HG02678 (cell line): ENCODE results near the gene CFAP99.
A peak's percentile ranks its signal among the peaks of the same experiment; 100 is the strongest.

Experiments
- ATAC-seq: cut with Tn5 transposase; IDR thresholded peaks from one replicate; pipeline ENCODE4 v1.9.1; 2021; ENCODE audit warnings: mild to moderate bottlenecking, moderate library complexity; ENCODE audit not compliant: unreplicated experiment

The CFAP99 gene

GRCh38 chr4:2445130-2445529 lies 26.4 kb downstream of the CFAP99 start:
- ATAC-seq = no peak

- ATAC-seq = no peak
Observed at GRCh38 chr4:2445571-2445970, 26.8 kb downstream of the CFAP99 start.

GRCh38 chr4:2446656-2447564 lies 28.2 kb downstream of the CFAP99 start:
- ATAC-seq = no peak

GRCh38 chr4:2448589-2448988 lies 29.8 kb downstream of the CFAP99 start:
- ATAC-seq = no peak

- ATAC-seq = no peak
Observed at GRCh38 chr4:2449051-2449450, 30.3 kb downstream of the CFAP99 start.

- ATAC-seq = no peak
Observed at GRCh38 chr4:2449511-2450392, 31.0 kb downstream of the CFAP99 start.

- no peak for ATAC-seq
Observed at GRCh38 chr4:2450394-2451035, 31.8 kb downstream of the CFAP99 start.

GRCh38 chr4:2451036-2451520 lies 32.3 kb downstream of the CFAP99 start:
- ATAC-seq = no peak

GRCh38 chr4:2451821-2452785 lies 33.3 kb downstream of the CFAP99 start:
- no peak for ATAC-seq

GRCh38 chr4:2457481-2458295 lies 38.9 kb downstream of the CFAP99 start:
- no peak for ATAC-seq

GRCh38 chr4:2458546-2459491 lies 40.1 kb downstream of the CFAP99 start:
- ATAC-seq = no peak

- no peak for ATAC-seq
Observed at GRCh38 chr4:2459589-2460349, 41.0 kb downstream of the CFAP99 start.

- no peak for ATAC-seq
Observed at GRCh38 chr4:2461246-2461960, 42.6 kb downstream of the CFAP99 start.

- ATAC-seq = peak; percentile 87
Observed at GRCh38 chr4:2462218-2462991, 43.6 kb downstream of the CFAP99 start.

- no peak for ATAC-seq
Observed at GRCh38 chr4:2462992-2463762, 44.4 kb downstream of the CFAP99 start.
